K562 (cell line): ENCODE results near the gene KAT5. TPM values are rescaled to one million over a fixed set of nuclear protein-coding genes. Genes with fewer than 3 reads are reported as not detected.
A peak's percentile ranks its signal among the peaks of the same experiment; 100 is the strongest.

Experiments
- ATF1 ChIP-seq, 2 experiments: fragments of 450-650 bp in 1 of 2; IDR thresholded peaks; 2 replicates each; pipeline ENCODE4 v1.6.1; 2016; ENCODE audit warnings: missing compliant biosample characterization in 1 of 2, missing genetic modification characterization in 1 of 2
- BRF1 ChIP-seq: IDR thresholded peaks from 3 replicates; pipeline ENCODE4 v1.6.1; 2011; ENCODE audit warnings: borderline replicate concordance, mild to moderate bottlenecking; ENCODE audit not compliant: insufficient read length; ENCODE audit errors: extremely low read depth
- JUND ChIP-seq, 2 experiments: IDR thresholded peaks; 2 replicates in 1 of 2; 3 replicates in 1 of 2; pipeline ENCODE4 v1.6.1; 2011; ENCODE audit warnings: borderline replicate concordance in 2 of 2, low read depth in 2 of 2, low read length in 2 of 2, improper control_type of control experiment in 1 of 2, missing biosample characterization in 1 of 2, missing genetic modification characterization in 1 of 2, missing genetic modification reagents in 1 of 2
- KLF1 ChIP-seq: fragments of 450-650 bp; IDR thresholded peaks from 2 replicates; pipeline ENCODE4 v1.6.1; 2016; ENCODE audit warnings: missing genetic modification characterization, missing compliant biosample characterization
- NR1H2 ChIP-seq: sonication (generic); formaldehyde crosslinking; IDR thresholded peaks from 2 replicates; pipeline ENCODE4 v1.4.0; 2020; ENCODE audit warnings: mild to moderate bottlenecking, missing genetic modification reagents
- PHF8 ChIP-seq: fragments of 200-600 bp; sonication (generic); IDR thresholded peaks from 2 replicates; pipeline ENCODE4 v1.6.1; 2012; ENCODE audit warnings: mixed run types, mild to moderate bottlenecking, inconsistent platforms, low read length, moderate library complexity, borderline replicate concordance
- POLR2AphosphoS2 ChIP-seq: IDR thresholded peaks from 2 replicates; pipeline ENCODE4 v1.6.1; 2012; ENCODE audit warnings: low read length, improper control_type of control experiment
- U2AF2 ChIP-seq: fragments of 200-400 bp; formaldehyde crosslinking; optimal IDR thresholded peaks from 2 replicates; pipeline ENCODE3; 2017; ENCODE audit warnings: low read depth, mild to moderate bottlenecking, low read length
- ZNF561 ChIP-seq: fragments of 450-650 bp; formaldehyde crosslinking; conservative IDR thresholded peaks from 2 replicates; pipeline ENCODE4 v1.4.0; 2020; ENCODE audit warnings: mild to moderate bottlenecking, moderate library complexity
- ZNF696 ChIP-seq: fragments of 250-450 bp; sonication (Bioruptor Pico); conservative IDR thresholded peaks from 2 replicates; pipeline ENCODE4 v1.4.0; 2020; ENCODE audit warnings: mild to moderate bottlenecking, moderate library complexity
- polyA plus RNA-seq, 8 experiments: library from polyadenylated mRNA; depleted of rRNA in 4 of 8; stranded (reverse) in 5 of 8; unstranded in 3 of 8; fragments of >200 nt; fragmentation: Nextera tagmentation in 2 of 8; fragmentation: Illumina TruSeq in 1 of 8; extraction: Ambion mirVana in 2 of 8; extraction: Trizol in 1 of 8; gene quantifications; 2 replicates each; pipeline versions ENCODE4 v1.2.1 to v1.2.3, GENCODE V29; 2011 to 2014; ENCODE audit warnings: inconsistent platforms in 1 of 8, missing spikeins in 1 of 8
- total RNA-seq, 7 experiments: library from RNA; depleted of rRNA in 6 of 7; stranded (reverse); fragments of >200 nt in 6 of 7; fragmentation: Illumina TruSeq in 2 of 7; extraction: Trizol in 2 of 7; gene quantifications; 2 replicates each; pipeline versions ENCODE4 v1.2.1 to v1.2.3, GENCODE V29; 2011 to 2021; ENCODE audit warnings: low replicate concordance in 1 of 7
- TF ChIP-seq, protein P1 (sequence below), 3 experiments: IDR thresholded peaks in 2 of 3; conservative IDR thresholded peaks in 1 of 3; 2 replicates each; pipeline ENCODE4 v1.5.1; 2011 to 2012; ENCODE audit warnings: low read length in 3 of 3, mild to moderate bottlenecking in 3 of 3, control low read depth in 2 of 3, improper control_type of control experiment in 1 of 3, inconsistent platforms in 1 of 3, low read depth in 1 of 3, mixed read lengths in 1 of 3, moderate library complexity in 1 of 3; ENCODE audit not compliant: insufficient read depth in 2 of 3
- TF ChIP-seq, protein P2 (sequence below): fragments of 450-650 bp; IDR thresholded peaks from 2 replicates; pipeline ENCODE4 v1.6.1; 2016; ENCODE audit warnings: borderline replicate concordance
- TF ChIP-seq, protein P3 (sequence below): fragments of 450-650 bp; IDR thresholded peaks from one replicate; pipeline ENCODE4 v1.6.1; 2018; ENCODE audit warnings: mild to moderate bottlenecking, moderate library complexity; ENCODE audit not compliant: partially characterized antibody
- TF ChIP-seq, protein P4 (sequence below): sonication (generic); formaldehyde crosslinking; IDR thresholded peaks from 2 replicates; pipeline ENCODE4 v1.8.0; 2023; ENCODE audit warnings: missing genetic modification reagents, mild to moderate bottlenecking, borderline replicate concordance

Gene KAT5
- total and polyA plus RNA-seq, 9 of the 15 experiments (the other 6 are each of a cell fraction or from before 2014, with no cell fraction given), result 3.6 to 76.8 (median 52.7) TPM

DNA sequence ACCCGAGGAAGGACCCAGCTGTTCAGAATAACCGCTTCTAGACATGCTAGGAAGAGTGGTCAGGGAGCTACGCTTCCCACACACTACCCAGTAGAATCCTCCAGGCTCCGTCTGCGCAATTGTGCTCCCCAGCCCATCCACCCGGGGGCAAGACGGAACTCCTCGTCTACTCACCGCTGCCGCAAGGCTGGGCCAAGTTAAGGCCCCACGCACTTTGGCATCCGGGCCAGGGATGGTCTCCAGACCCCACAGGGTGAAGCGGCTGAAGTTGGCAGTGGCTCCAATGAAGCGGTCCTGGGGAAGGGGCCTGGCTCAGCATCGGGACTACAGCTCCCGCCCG is 7.8 kb downstream of the KAT5 start (continued):
- TF ChIP-seq, protein P1, sequence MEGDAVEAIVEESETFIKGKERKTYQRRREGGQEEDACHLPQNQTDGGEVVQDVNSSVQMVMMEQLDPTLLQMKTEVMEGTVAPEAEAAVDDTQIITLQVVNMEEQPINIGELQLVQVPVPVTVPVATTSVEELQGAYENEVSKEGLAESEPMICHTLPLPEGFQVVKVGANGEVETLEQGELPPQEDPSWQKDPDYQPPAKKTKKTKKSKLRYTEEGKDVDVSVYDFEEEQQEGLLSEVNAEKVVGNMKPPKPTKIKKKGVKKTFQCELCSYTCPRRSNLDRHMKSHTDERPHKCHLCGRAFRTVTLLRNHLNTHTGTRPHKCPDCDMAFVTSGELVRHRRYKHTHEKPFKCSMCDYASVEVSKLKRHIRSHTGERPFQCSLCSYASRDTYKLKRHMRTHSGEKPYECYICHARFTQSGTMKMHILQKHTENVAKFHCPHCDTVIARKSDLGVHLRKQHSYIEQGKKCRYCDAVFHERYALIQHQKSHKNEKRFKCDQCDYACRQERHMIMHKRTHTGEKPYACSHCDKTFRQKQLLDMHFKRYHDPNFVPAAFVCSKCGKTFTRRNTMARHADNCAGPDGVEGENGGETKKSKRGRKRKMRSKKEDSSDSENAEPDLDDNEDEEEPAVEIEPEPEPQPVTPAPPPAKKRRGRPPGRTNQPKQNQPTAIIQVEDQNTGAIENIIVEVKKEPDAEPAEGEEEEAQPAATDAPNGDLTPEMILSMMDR (IDR thresholded peaks at IDR 0.05 in 2 of 3, conservative IDR thresholded peaks at IDR 0.05 in 1 of 3; ENCODE audit: insufficient read depth in 2 of 3, low read depth in 1 of 3, low read length in 3 of 3), result peak in 1 of 3 experiments; percentile 30; a peak in 1 of 6 replicates
- TF ChIP-seq JUND (IDR thresholded peaks at IDR 0.05; ENCODE audit: borderline replicate concordance, low read depth, low read length) (no peak), JUND (tag; IDR thresholded peaks at IDR 0.05; ENCODE audit: borderline replicate concordance, low read depth, low read length) (no peak), NR1H2 (no peak), BRF1 (no peak), ZNF696 (CRISPR knock-in tag) (no peak), ATF1 (CRISPR knock-in tag; IDR thresholded peaks at IDR 0.05) (no peak), ATF1 (tag; IDR thresholded peaks at IDR 0.05) (no peak), PHF8 (no peak), U2AF2 (no peak), KLF1 (no peak), ZNF561 (CRISPR knock-in tag) (no peak), POLR2AphosphoS2 (no peak; the same call in 1 of the 2 replicates)
- TF ChIP-seq, protein P2, sequence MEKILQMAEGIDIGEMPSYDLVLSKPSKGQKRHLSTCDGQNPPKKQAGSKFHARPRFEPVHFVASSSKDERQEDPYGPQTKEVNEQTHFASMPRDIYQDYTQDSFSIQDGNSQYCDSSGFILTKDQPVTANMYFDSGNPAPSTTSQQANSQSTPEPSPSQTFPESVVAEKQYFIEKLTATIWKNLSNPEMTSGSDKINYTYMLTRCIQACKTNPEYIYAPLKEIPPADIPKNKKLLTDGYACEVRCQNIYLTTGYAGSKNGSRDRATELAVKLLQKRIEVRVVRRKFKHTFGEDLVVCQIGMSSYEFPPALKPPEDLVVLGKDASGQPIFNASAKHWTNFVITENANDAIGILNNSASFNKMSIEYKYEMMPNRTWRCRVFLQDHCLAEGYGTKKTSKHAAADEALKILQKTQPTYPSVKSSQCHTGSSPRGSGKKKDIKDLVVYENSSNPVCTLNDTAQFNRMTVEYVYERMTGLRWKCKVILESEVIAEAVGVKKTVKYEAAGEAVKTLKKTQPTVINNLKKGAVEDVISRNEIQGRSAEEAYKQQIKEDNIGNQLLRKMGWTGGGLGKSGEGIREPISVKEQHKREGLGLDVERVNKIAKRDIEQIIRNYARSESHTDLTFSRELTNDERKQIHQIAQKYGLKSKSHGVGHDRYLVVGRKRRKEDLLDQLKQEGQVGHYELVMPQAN, result peak; percentile 65; the same call in 1 of the 2 replicates
- TF ChIP-seq, protein P3, sequence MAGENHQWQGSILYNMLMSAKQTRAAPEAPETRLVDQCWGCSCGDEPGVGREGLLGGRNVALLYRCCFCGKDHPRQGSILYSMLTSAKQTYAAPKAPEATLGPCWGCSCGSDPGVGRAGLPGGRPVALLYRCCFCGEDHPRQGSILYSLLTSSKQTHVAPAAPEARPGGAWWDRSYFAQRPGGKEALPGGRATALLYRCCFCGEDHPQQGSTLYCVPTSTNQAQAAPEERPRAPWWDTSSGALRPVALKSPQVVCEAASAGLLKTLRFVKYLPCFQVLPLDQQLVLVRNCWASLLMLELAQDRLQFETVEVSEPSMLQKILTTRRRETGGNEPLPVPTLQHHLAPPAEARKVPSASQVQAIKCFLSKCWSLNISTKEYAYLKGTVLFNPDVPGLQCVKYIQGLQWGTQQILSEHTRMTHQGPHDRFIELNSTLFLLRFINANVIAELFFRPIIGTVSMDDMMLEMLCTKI, result no peak
- TF ChIP-seq, protein P4, sequence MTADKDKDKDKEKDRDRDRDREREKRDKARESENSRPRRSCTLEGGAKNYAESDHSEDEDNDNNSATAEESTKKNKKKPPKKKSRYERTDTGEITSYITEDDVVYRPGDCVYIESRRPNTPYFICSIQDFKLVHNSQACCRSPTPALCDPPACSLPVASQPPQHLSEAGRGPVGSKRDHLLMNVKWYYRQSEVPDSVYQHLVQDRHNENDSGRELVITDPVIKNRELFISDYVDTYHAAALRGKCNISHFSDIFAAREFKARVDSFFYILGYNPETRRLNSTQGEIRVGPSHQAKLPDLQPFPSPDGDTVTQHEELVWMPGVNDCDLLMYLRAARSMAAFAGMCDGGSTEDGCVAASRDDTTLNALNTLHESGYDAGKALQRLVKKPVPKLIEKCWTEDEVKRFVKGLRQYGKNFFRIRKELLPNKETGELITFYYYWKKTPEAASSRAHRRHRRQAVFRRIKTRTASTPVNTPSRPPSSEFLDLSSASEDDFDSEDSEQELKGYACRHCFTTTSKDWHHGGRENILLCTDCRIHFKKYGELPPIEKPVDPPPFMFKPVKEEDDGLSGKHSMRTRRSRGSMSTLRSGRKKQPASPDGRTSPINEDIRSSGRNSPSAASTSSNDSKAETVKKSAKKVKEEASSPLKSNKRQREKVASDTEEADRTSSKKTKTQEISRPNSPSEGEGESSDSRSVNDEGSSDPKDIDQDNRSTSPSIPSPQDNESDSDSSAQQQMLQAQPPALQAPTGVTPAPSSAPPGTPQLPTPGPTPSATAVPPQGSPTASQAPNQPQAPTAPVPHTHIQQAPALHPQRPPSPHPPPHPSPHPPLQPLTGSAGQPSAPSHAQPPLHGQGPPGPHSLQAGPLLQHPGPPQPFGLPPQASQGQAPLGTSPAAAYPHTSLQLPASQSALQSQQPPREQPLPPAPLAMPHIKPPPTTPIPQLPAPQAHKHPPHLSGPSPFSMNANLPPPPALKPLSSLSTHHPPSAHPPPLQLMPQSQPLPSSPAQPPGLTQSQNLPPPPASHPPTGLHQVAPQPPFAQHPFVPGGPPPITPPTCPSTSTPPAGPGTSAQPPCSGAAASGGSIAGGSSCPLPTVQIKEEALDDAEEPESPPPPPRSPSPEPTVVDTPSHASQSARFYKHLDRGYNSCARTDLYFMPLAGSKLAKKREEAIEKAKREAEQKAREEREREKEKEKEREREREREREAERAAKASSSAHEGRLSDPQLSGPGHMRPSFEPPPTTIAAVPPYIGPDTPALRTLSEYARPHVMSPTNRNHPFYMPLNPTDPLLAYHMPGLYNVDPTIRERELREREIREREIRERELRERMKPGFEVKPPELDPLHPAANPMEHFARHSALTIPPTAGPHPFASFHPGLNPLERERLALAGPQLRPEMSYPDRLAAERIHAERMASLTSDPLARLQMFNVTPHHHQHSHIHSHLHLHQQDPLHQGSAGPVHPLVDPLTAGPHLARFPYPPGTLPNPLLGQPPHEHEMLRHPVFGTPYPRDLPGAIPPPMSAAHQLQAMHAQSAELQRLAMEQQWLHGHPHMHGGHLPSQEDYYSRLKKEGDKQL (CRISPR knock-in tag), result no peak
